Measurements from ENCODE around the gene SMIM12.

DNA sequence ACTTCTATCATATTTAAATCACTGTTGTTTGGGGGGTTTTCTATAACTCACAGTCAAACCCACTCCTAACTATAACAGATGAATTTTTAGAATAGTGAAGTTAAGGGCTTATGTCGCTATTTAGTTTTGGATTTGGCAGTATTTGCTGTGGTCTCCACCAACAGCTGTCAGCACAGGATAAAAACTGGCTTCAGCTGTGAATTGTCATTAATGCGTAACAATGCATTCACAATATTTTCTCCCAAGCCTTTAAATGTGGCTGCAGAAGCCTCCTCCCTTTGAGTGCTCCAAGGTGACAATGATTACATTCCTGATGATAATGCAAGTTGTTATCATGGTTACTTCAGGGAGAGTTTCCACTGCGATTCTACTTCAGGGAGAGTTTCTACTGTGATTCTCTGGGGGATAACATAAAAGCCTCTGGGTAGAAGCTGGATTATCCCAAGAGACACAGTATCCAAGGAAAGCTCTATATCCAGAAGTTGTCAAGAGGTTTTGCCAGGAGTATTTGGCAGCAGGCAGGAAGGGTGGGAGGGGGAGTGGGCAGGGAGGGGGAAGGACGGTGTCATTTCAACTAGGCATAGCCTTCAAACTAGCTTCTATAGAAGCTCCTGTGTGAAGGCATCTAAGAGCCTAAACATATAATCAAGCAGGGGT, 14.9 kb upstream of the SMIM12 start:
- TF ChIP-seq, protein P1, sequence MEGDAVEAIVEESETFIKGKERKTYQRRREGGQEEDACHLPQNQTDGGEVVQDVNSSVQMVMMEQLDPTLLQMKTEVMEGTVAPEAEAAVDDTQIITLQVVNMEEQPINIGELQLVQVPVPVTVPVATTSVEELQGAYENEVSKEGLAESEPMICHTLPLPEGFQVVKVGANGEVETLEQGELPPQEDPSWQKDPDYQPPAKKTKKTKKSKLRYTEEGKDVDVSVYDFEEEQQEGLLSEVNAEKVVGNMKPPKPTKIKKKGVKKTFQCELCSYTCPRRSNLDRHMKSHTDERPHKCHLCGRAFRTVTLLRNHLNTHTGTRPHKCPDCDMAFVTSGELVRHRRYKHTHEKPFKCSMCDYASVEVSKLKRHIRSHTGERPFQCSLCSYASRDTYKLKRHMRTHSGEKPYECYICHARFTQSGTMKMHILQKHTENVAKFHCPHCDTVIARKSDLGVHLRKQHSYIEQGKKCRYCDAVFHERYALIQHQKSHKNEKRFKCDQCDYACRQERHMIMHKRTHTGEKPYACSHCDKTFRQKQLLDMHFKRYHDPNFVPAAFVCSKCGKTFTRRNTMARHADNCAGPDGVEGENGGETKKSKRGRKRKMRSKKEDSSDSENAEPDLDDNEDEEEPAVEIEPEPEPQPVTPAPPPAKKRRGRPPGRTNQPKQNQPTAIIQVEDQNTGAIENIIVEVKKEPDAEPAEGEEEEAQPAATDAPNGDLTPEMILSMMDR (IDR thresholded peaks at IDR 0.05; ENCODE audit: low read length), result no peak
- no peak for TF ChIP-seq EZH2 (optimal IDR thresholded peaks at IDR 0.05; ENCODE audit: low read depth, low read length)
